Amniotic epithelial cell (primary cell): ENCODE data around the gene JAZF1.
"Not testable (repeated sequence)": the region's sequence is repeated elsewhere in the genome, so short reads cannot be mapped to it uniquely, and the experiment has no call there.

ENCODE experiments used
- DNase-seq: peaks from one replicate; pipeline ENCODE4 v3.0.0-alpha.2; 2010; ENCODE audit warnings: low read depth

Gene JAZF1

DNA sequence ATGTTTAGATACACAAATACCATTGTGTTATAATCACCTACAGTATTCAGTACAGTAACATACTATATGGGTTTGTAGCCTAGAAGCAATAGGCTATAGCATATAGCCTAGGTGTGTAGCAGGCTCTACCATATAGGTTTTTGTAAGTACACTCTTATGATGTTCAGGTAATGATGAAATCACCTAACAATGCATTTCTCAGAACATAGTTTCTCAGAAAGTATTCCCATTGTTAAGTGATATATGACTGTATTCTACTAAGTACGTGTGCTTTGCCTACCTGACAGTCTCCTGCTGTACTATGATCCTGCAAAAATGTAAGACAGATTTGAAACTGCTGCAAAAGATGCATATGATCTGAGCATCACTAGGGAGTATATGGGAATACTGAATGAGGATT lies 137.9 kb downstream of the JAZF1 start:
- no peak for DNase-seq

DNA sequence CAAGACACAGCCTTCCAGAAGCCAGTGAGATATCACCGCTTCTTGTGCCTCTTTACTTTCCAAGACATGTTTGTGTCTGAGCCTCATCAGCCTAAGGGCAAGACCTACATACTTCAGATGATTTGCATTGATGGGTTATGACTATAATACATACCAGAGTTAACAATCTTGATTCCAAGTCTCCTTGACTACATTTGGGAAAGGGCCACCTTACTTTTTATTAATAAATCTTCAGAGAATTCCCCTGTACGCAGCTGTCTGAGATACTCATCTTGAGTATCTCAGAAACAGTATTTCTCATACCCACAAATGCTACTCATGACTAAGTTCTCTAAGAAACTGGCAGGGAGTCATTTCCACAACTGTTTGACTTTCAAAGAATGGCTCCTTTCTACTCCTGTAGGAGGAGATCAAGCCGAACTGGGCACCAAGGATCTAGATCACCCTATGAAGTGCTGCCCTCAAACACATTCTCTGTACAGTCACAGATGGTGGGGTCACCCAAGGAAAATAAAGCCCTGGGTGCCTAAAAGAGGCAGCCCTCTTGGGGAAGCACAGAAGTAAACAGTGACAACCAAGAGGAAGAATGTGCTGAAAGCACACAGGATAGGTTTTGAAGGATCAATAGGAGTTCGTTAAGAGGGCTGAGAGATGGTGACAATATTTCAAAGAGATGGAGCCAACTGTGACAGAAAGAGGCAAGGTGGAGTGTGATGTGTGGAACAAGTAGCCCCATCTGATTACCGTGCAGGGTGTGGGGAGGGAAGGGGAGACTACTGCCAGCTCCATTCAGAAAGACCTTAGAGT lies 138.9 kb downstream of the JAZF1 start:
- peak; percentile 90 for DNase-seq

DNA sequence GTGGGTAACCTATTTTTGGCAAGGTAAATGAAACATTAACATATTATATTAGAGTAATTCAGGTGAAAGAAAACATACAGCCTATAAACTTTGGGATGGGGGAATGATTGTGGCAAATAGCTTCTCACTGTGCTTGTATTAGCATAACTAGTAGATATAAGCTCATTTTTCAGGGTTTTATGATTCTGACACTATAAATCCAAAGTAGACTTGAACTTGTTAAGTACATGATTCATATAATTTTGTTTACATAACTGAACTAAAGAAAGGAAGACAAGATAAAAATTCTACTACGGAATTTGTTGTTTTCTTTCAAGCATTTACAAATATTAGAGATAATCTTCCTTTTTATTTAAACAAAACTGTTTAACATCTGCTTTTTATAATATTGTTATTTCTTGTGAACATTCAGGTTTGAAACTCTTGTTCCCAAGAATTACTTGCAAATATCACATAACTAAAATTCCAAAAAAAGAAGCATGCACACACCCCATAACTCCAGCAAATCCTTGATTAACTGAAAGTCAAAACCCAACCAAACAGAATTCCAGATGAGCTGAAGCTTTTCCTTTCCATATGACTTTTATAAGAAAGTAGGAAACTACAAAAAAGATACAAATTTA lies 142.3 kb downstream of the JAZF1 start:
- DNase-seq = peak; percentile 43

DNA sequence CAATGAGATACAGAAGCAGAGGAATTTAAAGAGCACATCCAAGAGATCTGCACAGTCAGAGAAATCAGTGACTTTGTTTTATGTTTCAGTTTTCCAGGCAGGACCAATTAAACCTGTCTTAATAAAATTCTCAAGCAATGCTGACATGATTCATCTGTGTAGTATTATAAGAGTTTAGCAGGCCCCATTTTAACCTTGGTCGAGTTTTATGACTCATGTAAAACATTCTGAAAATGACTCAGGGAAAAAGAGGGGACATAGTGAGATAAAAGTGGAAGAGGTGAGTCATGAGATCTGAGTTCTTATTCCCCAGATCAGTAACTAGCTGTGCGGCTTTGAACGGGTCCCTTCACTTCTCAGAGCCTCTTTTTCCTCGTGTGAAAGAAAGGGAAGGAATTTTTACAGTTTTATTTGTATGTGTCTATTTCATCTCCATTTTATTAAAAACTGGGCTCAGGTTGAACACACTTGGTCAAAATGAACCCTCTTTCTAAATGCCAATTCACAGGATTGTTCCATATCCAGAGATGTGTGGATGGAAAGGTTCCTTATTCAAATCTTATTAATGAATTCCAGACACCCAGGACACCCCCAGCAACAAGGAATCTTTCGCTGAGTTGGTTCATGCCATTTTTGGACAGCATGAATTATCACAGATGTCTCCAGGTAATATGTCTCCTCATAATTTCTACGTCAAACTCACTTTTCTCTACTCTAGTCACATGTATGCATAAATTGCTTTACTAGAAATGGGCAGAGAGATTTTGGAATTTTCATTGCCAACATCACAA lies 143.2 kb downstream of the JAZF1 start:
- peak; percentile 97 for DNase-seq

DNA sequence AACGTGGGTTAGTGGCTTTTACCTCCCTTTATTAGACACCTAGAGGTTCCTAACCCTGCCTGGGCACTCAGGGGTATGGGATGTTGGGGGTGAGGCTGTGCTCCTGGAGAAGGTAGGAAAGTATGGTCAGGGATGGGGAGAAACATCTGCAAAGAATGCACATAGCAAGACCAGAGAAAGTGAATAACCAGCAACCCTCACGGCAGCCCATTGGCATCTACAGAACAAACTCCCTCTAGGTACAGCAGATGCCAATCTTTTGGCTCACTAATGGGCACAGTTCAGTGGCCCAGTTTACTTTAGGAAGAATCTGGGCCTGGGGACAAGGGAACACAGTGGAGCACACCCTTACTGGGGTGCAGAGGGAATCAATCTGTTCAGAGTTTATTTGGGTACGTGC lies 143.9 kb downstream of the JAZF1 start:
- no peak for DNase-seq

DNA sequence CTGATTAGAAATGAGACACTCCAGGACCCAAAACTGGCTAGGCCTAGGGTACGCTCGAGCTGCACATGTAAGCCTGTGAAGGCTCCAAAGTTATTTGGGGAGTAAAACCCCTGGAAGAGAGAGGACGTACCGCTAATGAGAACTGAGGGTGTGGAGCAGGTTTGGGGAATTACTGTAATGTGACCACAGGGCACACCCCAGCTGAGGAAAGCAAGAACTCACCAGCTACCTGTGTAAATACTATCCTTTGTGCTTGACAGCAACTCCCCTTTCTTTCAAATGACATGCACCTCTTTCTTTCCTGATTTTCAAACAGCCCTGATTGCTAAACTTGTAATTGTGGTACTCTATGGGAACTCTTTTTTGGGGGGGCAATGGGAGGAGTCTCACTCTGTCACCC lies 147.2 kb downstream of the JAZF1 start:
- DNase-seq = no peak

DNA sequence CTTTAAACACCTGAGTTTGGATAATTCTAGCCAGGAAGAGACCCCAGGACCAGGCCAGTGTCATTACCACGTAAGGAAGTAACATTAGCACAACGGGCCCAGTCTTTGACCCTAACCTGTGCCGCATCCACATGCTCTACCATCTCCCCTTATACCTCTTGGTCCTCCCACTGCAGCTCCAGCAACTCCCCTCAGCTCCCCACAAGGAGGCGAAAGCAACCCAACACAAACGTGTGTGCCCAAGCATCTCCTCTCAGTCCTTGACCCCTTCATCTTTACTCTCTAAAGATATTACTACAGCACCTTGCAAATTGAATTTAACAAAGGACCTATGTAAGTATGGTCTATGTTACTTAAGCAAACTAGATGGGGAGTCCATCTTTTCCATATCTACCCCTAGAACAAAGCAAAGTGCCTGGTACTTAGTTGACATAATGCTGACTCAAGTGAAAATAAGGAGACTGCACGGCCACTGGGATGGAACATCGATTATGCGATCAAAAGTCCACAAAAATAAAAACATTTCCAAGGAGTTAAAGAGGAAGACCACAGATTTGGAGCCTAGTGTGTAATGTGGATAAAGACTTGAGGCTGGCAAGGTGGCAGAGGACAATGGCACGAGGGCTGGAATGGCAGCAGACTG lies 147.7 kb downstream of the JAZF1 start:
- no peak for DNase-seq

DNA sequence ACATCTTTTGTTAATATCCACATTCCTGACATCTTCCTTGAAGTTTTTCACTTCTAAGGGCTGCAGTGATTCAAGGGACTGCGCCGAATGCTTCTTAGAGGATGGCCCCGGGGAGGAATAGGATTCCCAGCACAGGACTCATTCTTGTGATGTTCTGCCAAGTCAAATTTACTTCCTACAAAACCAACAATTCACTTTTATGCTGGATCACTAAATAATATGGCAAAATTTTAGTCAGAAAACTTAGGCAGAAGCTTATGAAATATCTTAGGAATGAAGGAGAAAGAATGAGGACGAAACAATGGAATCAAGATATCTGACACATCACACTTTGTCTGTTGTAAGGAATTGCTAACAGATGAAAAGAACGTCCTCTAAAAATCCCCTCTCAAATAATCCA lies 151.5 kb downstream of the JAZF1 start:
- no peak for DNase-seq

DNA sequence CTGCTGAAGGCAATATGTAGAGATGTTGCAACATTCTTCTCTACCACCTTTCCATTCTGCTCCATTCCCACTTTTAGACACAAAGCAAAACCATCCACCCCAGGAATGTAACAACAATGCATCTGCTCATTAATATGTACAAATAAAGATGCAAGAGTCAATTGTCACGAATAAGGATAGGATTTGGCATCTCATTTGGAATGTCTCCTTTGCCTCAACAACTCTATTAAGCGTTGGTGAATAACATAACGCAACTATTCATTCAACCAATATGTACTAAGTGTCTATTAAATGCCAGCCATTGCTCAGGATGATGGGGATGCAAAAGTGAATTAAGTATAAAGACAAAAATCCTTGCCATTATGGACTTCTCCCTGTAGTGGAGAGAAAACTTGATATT lies 152.1 kb downstream of the JAZF1 start:
- DNase-seq = no peak

DNA sequence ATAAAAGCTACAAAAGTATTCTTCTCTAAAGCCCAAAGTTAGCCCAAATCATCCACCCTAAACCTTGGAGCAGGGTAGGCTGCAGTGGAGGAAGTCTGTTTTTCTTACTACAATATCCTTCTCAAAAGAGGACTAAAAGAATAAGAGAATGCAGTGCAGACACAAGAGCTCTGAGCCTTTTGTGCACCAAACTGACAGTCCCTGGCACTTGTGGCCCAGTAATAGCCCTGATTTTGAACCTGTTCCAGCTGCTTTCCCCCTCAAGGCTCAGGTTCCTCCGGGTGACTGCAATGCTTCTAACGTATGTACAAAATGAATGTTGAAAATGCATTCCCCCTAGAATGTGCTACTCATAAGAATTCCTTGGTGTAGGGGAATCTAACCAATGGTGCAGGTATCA lies 154.4 kb downstream of the JAZF1 start:
- no peak for DNase-seq

DNA sequence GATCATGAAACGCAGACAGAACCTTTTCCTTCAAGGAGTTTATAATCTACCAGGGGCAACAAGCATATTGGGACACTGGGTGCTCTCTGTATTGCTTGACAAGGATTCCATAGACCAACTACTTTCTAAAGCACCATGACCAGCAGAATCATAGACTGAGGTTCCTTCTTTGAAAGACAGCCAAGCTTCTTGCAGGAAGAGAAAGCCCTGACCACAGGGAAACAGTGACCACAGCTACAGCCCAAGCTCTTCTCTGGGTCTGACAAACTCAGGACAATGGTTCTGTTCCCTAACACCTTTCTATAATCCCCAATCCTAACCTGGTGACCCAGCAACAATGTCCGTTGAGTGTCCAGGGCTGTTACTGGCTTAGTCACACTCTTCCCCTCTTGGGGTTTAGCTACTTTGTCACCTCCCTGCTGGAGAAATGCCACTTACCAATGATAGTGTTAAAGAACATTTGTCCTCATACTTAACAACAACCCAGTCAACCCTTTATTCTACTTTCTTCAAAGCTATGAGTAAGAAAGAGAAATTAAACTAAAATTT lies 155.7 kb downstream of the JAZF1 start:
- DNase-seq = no peak

DNA sequence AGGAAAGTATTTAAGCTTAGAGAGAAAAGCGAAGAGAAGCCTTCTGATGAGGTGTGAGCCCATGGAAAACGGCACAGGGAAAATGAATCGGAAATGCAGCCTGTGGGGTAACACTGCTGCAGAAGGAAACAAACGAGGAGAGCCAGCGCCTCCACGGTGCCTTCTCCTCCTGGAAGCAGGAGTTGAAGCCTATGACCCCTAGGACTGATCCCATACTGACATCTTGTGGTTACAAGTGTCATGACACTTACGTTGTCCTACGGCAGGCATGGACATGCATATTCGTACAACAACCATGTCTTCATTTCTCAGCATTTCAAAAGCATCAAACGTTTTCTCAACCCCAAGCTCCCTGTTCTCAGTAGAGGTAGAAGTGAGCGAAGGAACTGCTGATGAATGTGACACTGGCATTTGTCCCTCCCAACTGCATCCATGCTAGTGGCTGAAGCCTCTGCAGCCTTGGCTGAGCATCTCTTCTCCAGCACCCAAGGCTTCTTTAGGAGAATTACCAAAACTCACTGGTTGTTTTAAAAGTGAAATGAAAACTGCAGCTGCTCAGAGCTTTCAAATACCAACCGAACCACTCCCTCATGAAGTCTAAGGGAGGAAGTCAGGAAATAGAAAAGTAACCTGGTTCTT lies 160.2 kb downstream of the JAZF1 start:
- peak; percentile 81 for DNase-seq

DNA sequence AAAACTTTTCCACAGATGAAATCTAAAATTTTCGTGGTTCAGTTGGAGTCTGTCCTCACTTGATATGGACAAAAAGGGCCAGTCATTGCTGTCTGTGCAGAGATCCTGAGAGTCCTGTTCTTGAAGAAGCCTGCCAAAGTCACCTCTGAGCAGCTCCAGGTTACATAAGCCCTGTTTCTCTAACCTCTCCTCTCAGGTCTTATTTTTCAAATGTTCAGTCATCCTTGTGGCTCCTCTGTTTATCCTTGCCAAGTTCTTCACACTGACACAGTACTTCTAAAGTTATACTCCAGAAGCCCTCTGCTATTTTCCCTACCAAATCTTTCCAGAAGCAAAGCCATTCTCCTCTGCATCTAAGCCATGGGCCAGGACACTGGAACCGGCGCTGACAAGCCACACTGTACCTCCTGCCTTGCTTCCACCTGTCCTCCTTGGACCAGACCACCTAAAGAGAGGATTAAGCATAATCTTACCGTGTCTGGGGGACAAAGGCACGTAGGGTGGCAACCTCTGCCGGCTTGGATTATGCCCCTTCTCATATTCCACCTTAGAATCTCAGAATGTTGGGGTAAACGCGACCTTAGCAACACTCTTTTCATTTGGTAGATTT lies 161.6 kb downstream of the JAZF1 start:
- no peak for DNase-seq

DNA sequence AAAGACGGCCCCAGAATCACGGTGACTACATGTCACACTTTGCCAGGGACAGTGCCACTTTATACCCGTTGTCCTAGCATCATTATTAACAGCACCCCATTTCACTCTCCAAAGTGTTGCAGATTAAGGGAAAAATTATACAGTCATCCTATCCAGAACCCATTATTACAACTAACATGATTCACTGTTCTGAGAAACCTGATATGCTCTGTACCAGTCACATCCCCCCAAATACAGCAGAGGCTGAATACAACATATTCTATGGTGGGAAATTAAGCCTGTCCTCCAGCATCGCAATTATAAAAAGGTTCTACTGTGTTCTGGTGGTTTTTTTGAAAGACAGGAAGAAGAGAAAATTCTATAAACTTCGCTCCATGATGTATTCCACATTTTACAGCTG lies 162.1 kb downstream of the JAZF1 start:
- DNase-seq = peak; percentile 54

DNA sequence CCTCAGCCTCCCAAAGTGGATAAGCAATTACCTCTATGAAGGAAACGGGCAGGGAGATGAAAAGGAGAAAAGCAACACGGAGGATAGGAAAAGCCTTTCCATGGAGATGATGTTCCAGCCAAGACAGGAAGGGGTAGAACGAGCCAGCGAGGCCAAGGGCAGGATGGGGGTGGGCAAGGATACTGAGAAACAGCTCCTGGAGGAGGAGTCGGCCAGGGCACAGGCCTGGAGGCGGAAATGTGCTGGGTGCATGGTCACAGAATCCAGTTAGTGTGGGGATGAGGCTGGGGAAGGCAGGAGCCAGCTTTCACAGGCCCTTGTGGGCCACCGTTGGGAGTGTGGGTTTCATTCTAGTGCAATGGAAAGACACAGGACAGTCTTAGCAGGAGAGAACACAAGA lies 162.6 kb downstream of the JAZF1 start:
- no peak for DNase-seq

DNA sequence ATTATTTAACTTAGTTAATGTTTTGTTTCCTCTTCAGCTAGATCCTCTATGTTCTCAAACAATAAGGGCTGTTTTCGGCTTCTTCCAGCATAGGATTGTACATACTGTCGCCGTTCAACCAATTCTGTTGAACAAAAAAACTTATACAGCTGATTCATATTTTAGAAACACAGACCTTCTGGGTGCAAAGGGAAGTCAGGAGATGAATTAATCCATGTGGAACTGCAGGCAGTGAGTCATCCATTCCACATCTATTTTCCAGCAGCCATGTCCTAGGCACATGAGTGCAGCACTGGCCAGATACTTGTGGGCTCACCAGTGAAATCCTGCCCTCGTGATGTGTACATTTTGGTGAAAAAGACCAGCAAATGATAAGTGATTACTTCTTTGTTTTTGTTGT lies 163.2 kb downstream of the JAZF1 start:
- DNase-seq = peak; percentile 70

DNA sequence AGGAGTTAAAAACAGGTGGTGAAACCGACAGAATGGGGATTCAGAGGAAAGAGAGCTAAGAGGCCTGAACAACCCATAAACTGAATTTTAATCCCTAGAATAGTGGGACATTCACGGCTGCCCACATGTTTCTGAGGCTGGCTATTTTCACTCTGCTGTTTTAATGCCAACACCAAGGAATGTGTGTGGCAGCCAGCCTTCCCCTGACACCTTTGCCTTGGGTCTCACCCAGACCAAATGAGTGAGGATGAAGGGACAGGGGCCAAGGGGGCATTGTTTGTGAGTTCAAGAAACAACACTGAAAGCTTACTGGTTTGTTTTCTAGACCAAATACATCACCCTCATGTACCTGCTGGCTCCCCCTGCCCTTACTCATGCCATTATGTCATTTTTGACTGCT lies 164.3 kb downstream of the JAZF1 start:
- no peak for DNase-seq

DNA sequence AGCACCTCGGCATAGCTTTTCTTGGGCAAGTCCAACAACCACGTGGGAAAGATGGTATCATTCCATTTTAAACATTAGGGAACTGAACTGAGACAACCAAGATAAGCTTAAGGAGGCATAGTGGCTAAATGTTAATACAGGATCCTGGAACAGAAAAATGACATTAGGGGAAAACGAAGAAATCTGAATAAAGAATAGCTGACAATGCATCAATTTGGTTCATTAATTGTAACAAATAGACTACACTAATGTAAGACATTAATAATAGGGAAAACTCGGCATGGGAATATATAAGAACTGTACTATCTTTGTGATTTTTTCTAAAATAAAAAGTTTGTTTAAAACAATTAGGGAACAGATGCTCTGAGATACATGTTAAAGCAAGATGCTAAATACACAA lies 165.4 kb downstream of the JAZF1 start:
- DNase-seq = no peak

DNA sequence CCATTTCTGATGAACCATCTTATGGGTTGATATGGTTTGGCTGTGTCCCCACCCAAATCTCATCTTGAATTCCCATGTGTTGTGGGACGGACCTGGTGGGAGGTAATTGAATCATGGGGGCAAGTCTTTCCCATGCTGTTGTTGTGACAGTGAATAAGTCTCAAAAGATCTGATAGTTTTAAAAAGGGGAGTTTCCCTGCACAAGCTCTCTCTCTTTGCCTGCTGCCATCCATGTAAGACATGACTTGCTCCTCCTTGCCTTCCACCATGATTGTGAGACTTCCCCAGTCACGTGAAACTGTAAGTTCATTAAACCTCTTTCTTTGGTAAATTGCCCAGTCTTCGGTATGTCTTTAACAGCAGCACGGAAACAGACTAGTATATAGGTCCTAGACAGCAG lies 166.3 kb downstream of the JAZF1 start:
- not testable (repeated sequence) for DNase-seq

DNA sequence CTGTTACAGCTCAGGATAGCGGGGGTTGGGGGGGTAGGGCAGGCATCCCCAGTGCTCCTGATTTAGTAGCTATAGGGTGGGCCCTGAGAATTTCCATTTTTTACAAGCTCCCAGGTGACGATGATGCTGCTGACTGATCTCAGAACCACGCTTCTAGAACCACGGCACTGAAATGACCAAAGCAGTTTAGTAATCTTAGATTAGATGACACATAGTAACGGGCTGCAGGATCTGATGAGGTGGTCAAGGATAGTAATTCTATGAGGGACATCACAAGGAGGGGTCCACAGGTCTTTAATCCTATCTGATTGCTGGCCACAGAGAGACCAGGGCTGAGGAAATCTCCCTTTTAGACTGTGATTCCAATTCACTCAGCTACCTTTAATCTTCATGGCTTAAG lies 167.2 kb downstream of the JAZF1 start:
- no peak for DNase-seq

DNA sequence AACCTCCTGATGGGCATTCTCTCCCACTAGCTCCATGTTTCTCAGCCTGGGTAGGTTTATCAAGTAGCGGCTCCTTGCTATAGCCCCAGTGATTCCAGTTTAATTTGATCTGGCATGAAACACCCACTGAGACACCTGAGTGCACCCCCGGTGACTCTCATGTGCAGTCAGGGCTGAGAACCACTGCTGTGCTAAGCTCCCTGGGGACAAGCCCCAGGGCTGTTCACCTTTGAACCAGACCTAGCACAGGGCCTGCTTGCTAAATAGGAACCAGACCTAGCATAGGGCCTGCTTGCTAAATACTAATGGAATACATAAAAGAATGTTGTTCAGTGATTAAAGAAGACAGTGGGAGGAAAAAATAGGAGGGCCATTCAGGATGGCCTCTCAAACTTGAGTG lies 167.6 kb downstream of the JAZF1 start:
- no peak for DNase-seq
